Body of pancreas (tissue), 4 donors: ENCODE measurements around the gene EFCAB6.

Experiments used
- CTCF ChIP-seq, 7 experiments: fragments of 450-650 bp in 4 of 7; fragments of 200-600 bp in 3 of 7; sonication (generic) in 3 of 7; IDR thresholded peaks; one replicate each; pipeline ENCODE4 v1.5.1; 2016 to 2019; ENCODE audit warnings: antibody characterized with exemption in 7 of 7
- POLR2A ChIP-seq, 3 donors: fragments of 450-650 bp; IDR thresholded peaks; one replicate each; pipeline ENCODE4 v1.6.1; 2016; ENCODE audit warnings: antibody characterized with exemption in 3 of 3, mild to moderate bottlenecking in 2 of 3

GRCh38 chr22:43631846-43632245 is 180.3 kb downstream of the EFCAB6 start:
- TF ChIP-seq CTCF (IDR thresholded peaks at IDR 0.05), result no peak
- no peak for TF ChIP-seq POLR2A (IDR thresholded peaks at IDR 0.05)
